Neural progenitor cell (in vitro differentiated cells): ENCODE results near the gene WDR64.

Experiments
- EZH2phosphoT487 ChIP-seq: fragments of 200-600 bp; sonication (generic); IDR thresholded peaks from 2 replicates; pipeline ENCODE4 v1.6.1; 2017; ENCODE audit warnings: antibody characterized with exemption
- TF ChIP-seq, protein P1 (sequence below): fragments of 200-600 bp; sonication (generic); IDR thresholded peaks from 2 replicates; pipeline ENCODE4 v1.5.1; 2017; ENCODE audit warnings: antibody characterized with exemption, mild to moderate bottlenecking

GRCh38 chr1:241847540-241847795 is 195.4 kb downstream of the WDR64 start:
- TF ChIP-seq, protein P1, sequence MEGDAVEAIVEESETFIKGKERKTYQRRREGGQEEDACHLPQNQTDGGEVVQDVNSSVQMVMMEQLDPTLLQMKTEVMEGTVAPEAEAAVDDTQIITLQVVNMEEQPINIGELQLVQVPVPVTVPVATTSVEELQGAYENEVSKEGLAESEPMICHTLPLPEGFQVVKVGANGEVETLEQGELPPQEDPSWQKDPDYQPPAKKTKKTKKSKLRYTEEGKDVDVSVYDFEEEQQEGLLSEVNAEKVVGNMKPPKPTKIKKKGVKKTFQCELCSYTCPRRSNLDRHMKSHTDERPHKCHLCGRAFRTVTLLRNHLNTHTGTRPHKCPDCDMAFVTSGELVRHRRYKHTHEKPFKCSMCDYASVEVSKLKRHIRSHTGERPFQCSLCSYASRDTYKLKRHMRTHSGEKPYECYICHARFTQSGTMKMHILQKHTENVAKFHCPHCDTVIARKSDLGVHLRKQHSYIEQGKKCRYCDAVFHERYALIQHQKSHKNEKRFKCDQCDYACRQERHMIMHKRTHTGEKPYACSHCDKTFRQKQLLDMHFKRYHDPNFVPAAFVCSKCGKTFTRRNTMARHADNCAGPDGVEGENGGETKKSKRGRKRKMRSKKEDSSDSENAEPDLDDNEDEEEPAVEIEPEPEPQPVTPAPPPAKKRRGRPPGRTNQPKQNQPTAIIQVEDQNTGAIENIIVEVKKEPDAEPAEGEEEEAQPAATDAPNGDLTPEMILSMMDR, result no peak
- TF ChIP-seq EZH2phosphoT487, result no peak
